Mesenchymal stem cell (in vitro differentiated cells and primary cell): ENCODE results near the gene TRIM16.

Source experiments
- DNase-seq: peaks from one replicate; pipeline ENCODE4 v3.0.0-alpha.2; 2013
- H2AFZ ChIP-seq: one replicate; pipeline ENCODE4 v1.6.1; 2013; ENCODE audit warnings: low read depth, mild to moderate bottlenecking, control low read depth, inconsistent platforms, low read length, moderate library complexity
- H2AK5ac ChIP-seq: 2 replicates; pipeline ENCODE4 v1.6.1; 2013; ENCODE audit warnings: low read length, moderate library complexity, mild to moderate bottlenecking, inconsistent platforms; ENCODE audit not compliant: severe bottlenecking
- H2BK120ac ChIP-seq: one replicate; pipeline ENCODE4 v1.6.1; 2013; ENCODE audit warnings: low read depth, mild to moderate bottlenecking, inconsistent platforms, low read length, moderate library complexity
- H2BK12ac ChIP-seq, 2 experiments: one replicate each; pipeline ENCODE4 v1.6.1; 2013; ENCODE audit warnings: inconsistent platforms in 2 of 2, low read length in 2 of 2, mild to moderate bottlenecking in 2 of 2, moderate library complexity in 2 of 2, control low read depth in 1 of 2
- H2BK15ac ChIP-seq: one replicate; pipeline ENCODE4 v1.6.1; 2013; ENCODE audit warnings: mild to moderate bottlenecking, low read depth, inconsistent platforms; ENCODE audit not compliant: poor library complexity, severe bottlenecking
- H2BK5ac ChIP-seq: 2 replicates; pipeline ENCODE4 v1.6.1; 2013; ENCODE audit warnings: low read depth, mild to moderate bottlenecking, low read length, control low read depth, inconsistent platforms; ENCODE audit not compliant: poor library complexity, severe bottlenecking
- H3K14ac ChIP-seq, 2 experiments: one replicate each; pipeline ENCODE4 v1.6.1; 2013; ENCODE audit warnings: inconsistent platforms in 2 of 2, low read length in 2 of 2, control low read depth in 1 of 2, mild to moderate bottlenecking in 1 of 2, moderate library complexity in 1 of 2
- H3K18ac ChIP-seq, 2 experiments: one replicate each; pipeline ENCODE4 v1.6.1; 2013; ENCODE audit warnings: inconsistent platforms in 2 of 2, low read length in 2 of 2, control low read depth in 1 of 2, low read depth in 1 of 2, mild to moderate bottlenecking in 1 of 2
- H3K23ac ChIP-seq, 2 experiments: one replicate each; pipeline ENCODE4 v1.6.1; 2013; ENCODE audit warnings: inconsistent platforms in 2 of 2, low read length in 2 of 2, mild to moderate bottlenecking in 2 of 2, moderate library complexity in 2 of 2, control low read depth in 1 of 2
- H3K27ac ChIP-seq: 2 replicates; pipeline ENCODE4 v1.5.1; 2013; ENCODE audit warnings: mild to moderate bottlenecking, moderate library complexity, low read length, control low read depth, inconsistent platforms; ENCODE audit not compliant: poor library complexity, severe bottlenecking
- H3K27me3 ChIP-seq, 2 experiments: 2 replicates each; pipeline versions ENCODE4 v1.6.1 to v1.7.0; 2013; ENCODE audit warnings: low read length in 2 of 2, mild to moderate bottlenecking in 2 of 2, moderate library complexity in 2 of 2, control low read depth in 1 of 2, inconsistent platforms in 1 of 2; ENCODE audit not compliant: control insufficient read depth in 1 of 2, insufficient read depth in 1 of 2
- H3K36me3 ChIP-seq, 2 experiments: 2 replicates each; pipeline versions ENCODE4 v1.6.1 to v1.7.0; 2013; ENCODE audit warnings: low read length in 2 of 2, control low read depth in 1 of 2, inconsistent platforms in 1 of 2, low read depth in 1 of 2, mild to moderate bottlenecking in 1 of 2; ENCODE audit not compliant: insufficient read depth in 2 of 2, control insufficient read depth in 1 of 2
- H3K4ac ChIP-seq, 2 experiments: one replicate each; pipeline ENCODE4 v1.6.1; 2013; ENCODE audit warnings: inconsistent platforms in 2 of 2, low read length in 2 of 2, mild to moderate bottlenecking in 2 of 2, moderate library complexity in 2 of 2, control low read depth in 1 of 2, low read depth in 1 of 2
- H3K4me1 ChIP-seq: 2 replicates; pipeline ENCODE4 v1.6.1; 2013; ENCODE audit warnings: low read depth, low read length, control low read depth; ENCODE audit not compliant: control insufficient read depth, insufficient read depth
- H3K4me2 ChIP-seq: 2 replicates; pipeline ENCODE4 v1.6.1; 2013; ENCODE audit warnings: low read length, mild to moderate bottlenecking, inconsistent platforms; ENCODE audit not compliant: poor library complexity, severe bottlenecking
- H3K4me3 ChIP-seq, 2 experiments: 2 replicates each; pipeline versions ENCODE4 v1.5.1 to v1.7.0; 2013; ENCODE audit warnings: low read length in 2 of 2, mild to moderate bottlenecking in 2 of 2, control low read depth in 1 of 2, low read depth in 1 of 2; ENCODE audit not compliant: insufficient read depth in 1 of 2
- H3K79me1 ChIP-seq: replicated peaks from 2 replicates; pipeline ENCODE4 v1.6.1; 2013; ENCODE audit warnings: mild to moderate bottlenecking, control low read depth, low read length, inconsistent platforms; ENCODE audit not compliant: poor library complexity, severe bottlenecking
- H3K9ac ChIP-seq: 2 replicates; pipeline ENCODE4 v1.7.0; 2013; ENCODE audit warnings: mild to moderate bottlenecking, low read length, moderate library complexity
- H3K9me3 ChIP-seq: 2 replicates; pipeline ENCODE4 v1.7.0; 2013; ENCODE audit warnings: mild to moderate bottlenecking, low read length; ENCODE audit not compliant: control insufficient read depth
- H4K8ac ChIP-seq: one replicate; pipeline ENCODE4 v1.6.1; 2013; ENCODE audit warnings: inconsistent platforms, mild to moderate bottlenecking, low read length, moderate library complexity
- H4K91ac ChIP-seq: one replicate; pipeline ENCODE4 v1.6.1; 2013; ENCODE audit warnings: mild to moderate bottlenecking, low read length, inconsistent platforms
- WGBS: methylation state at CpG from one replicate; pipeline ENCODE4 v1.1.7; 2013; ENCODE audit warnings: mixed read lengths; 5-methylcytosine and 5-hydroxymethylcytosine counted together

The TRIM16 gene

DNA sequence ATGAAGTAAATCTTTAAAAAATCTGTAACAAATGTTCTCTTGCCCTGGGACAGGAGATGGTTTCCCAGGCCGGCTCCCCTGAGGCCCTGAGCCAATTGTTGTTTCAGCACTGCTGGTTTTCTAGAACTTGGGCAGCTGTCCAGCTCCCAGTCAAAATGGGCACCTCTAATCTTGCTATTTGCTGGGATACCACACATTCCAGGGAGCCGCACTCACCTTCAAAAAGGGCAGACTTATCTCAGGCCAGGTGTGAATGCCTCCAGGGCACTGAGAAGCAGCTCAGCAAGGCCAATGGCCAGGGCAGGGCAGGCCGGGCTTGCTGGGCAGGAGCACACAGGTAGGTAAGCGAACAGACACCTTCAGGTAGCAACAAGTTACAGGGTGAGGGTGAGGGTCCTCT is 24.4 kb downstream of the TRIM16 start:
- H2AFZ ChIP-seq: no peak overlapping the region
- H3K36me3 ChIP-seq: peaks cover 7 to 18% of the 10 kb centered on the region in 2 experiments
- H3K9me3 ChIP-seq: no peaks in the 10 kb centered on the region
- H3K4ac ChIP-seq: no peak overlapping the region
- H4K91ac ChIP-seq: no peak overlapping the region
- no peak overlapping the region for H3K9ac ChIP-seq
- no peak overlapping the region for H3K14ac ChIP-seq
- no peak overlapping the region for H4K8ac ChIP-seq
- H3K27ac ChIP-seq: no peak overlapping the region
- H2AK5ac ChIP-seq: no peak overlapping the region
- H2BK120ac ChIP-seq: no peak overlapping the region
- H3K23ac ChIP-seq: no peak overlapping the region
- peaks cover 12% of the 10 kb centered on the region for H3K4me1 ChIP-seq
- H3K27me3 ChIP-seq: no peaks in the 10 kb centered on the region
- H3K4me2 ChIP-seq: no peak overlapping the region
- H2BK5ac ChIP-seq: no peak overlapping the region
- DNase-seq: no peak
- no peak overlapping the region for H2BK15ac ChIP-seq
- 92% methylated on average over 3 of the region's 4 CpGs for WGBS
- H3K79me1 ChIP-seq: peaks cover 2% of the 10 kb centered on the region
- H2BK12ac ChIP-seq: no peak overlapping the region
- H3K4me3 ChIP-seq: no peak overlapping the region
- H3K18ac ChIP-seq: no peak overlapping the region

DNA sequence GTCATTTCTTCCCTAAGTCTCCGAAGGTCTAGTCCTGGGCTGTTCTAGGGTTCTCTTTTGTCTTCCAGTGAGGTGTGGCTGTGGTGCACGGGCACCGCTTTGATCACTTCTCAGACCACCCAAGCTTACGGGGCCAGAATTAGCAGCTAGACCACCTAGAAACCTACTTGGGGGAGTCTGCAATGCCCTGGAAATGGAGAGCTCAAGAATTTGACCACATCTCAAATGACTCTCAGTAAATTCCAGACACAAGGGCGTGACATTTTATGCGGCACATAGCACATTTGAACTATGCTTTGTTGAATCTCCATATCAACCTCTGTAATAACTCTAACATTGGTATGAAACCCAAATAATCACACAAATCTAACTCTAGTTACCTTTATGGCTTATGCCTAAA is 24.9 kb downstream of the TRIM16 start:
- H3K18ac ChIP-seq: no peak overlapping the region
- no peak overlapping the region for H3K14ac ChIP-seq
- peaks cover 2% of the 10 kb centered on the region for H3K79me1 ChIP-seq
- H3K9ac ChIP-seq: no peak overlapping the region
- DNase-seq: no peak
- H3K4me1 ChIP-seq: peaks cover 12% of the 10 kb centered on the region
- H4K91ac ChIP-seq: no peak overlapping the region
- no peak overlapping the region for H3K4me3 ChIP-seq
- WGBS: 97% methylated on average over 6 of the region's 6 CpGs
- peak overlapping the region; percentile 69 for H2AK5ac ChIP-seq
- no peak overlapping the region for H2BK12ac ChIP-seq
- H2BK120ac ChIP-seq: no peak overlapping the region
- H3K27me3 ChIP-seq: no peaks in the 10 kb centered on the region
- H3K27ac ChIP-seq: no peak overlapping the region
- no peak overlapping the region for H2AFZ ChIP-seq
- no peak overlapping the region for H3K4me2 ChIP-seq
- H2BK15ac ChIP-seq: no peak overlapping the region
- no peak overlapping the region for H3K4ac ChIP-seq
- no peaks in the 10 kb centered on the region for H3K9me3 ChIP-seq
- peaks cover 3 to 15% of the 10 kb centered on the region in 2 experiments for H3K36me3 ChIP-seq
- H2BK5ac ChIP-seq: no peak overlapping the region
- H3K23ac ChIP-seq: no peak overlapping the region
- no peak overlapping the region for H4K8ac ChIP-seq

DNA sequence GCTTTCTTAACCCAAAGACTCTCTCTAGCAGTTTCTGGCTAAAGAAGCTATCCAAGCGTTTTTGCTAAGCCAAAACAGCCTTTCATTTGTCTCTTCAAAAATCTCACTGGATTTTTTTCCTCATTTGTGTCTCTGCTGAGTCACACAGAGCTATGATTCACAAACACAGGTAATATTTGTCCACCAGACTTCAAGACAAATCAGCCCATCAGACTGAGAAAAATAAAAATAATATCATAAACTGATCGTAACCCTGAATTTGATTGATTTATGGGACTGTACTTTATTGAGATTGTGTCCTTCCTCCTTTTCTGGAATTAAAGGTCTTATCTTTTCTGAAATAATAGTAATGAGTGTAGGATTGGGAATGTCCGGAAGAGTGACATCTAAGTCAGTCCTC is 25.8 kb downstream of the TRIM16 start:
- no peak overlapping the region for H2BK15ac ChIP-seq
- H3K9me3 ChIP-seq: no peaks in the 10 kb centered on the region
- H3K14ac ChIP-seq: no peak overlapping the region
- H3K4me1 ChIP-seq: peaks cover 15% of the 10 kb centered on the region
- no peak overlapping the region for H3K4ac ChIP-seq
- H2BK5ac ChIP-seq: no peak overlapping the region
- no peak for DNase-seq
- H2AK5ac ChIP-seq: no peak overlapping the region
- no peak overlapping the region for H2BK120ac ChIP-seq
- H4K91ac ChIP-seq: no peak overlapping the region
- H3K79me1 ChIP-seq: peaks cover 2% of the 10 kb centered on the region
- no peak overlapping the region for H3K18ac ChIP-seq
- no peak overlapping the region for H3K27ac ChIP-seq
- no peak overlapping the region for H2BK12ac ChIP-seq
- H3K4me3 ChIP-seq: no peak overlapping the region
- no peak overlapping the region for H2AFZ ChIP-seq
- H4K8ac ChIP-seq: no peak overlapping the region
- H3K23ac ChIP-seq: no peak overlapping the region
- no peaks in the 10 kb centered on the region for H3K27me3 ChIP-seq
- H3K36me3 ChIP-seq: peaks cover 0 to 11% of the 10 kb centered on the region in 2 experiments
- 95% methylated on average over 2 of the region's 3 CpGs for WGBS
- H3K4me2 ChIP-seq: no peak overlapping the region
- no peak overlapping the region for H3K9ac ChIP-seq

DNA sequence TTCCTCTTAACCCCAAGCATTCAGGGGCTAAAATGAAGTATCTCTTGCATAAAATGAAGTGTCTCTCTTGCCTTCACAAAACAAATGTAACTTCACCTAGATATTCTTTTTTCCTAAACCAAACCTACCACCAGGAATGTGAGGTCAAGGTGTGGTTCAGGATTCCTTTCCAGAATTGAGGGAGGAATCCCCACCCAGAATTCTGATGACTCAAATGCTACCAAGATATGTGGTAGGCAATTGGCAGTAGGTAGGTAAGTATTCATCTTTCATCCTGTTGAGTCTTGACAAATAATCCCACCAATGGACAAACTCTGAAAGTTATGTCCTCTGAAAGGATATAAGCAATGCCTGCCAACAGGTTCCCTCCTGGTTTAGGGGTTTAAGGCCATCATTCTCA is 26.2 kb downstream of the TRIM16 start:
- H3K9ac ChIP-seq: no peak overlapping the region
- H2BK15ac ChIP-seq: no peak overlapping the region
- H3K36me3 ChIP-seq: peaks cover 0 to 11% of the 10 kb centered on the region in 2 experiments
- no peak overlapping the region for H2BK5ac ChIP-seq
- no peak overlapping the region for H3K4me3 ChIP-seq
- H2BK120ac ChIP-seq: no peak overlapping the region
- DNase-seq: no peak
- H3K79me1 ChIP-seq: peaks cover 3% of the 10 kb centered on the region
- no peak overlapping the region for H2AFZ ChIP-seq
- H3K14ac ChIP-seq: no peak overlapping the region
- peaks cover 15% of the 10 kb centered on the region for H3K4me1 ChIP-seq
- peak overlapping the region; percentile 41 for H2AK5ac ChIP-seq
- H3K9me3 ChIP-seq: no peaks in the 10 kb centered on the region
- H3K27ac ChIP-seq: no peak overlapping the region
- H3K4me2 ChIP-seq: no peak overlapping the region
- no peak overlapping the region for H3K18ac ChIP-seq
- no peak overlapping the region for H4K91ac ChIP-seq
- H3K27me3 ChIP-seq: no peaks in the 10 kb centered on the region
- no peak overlapping the region for H4K8ac ChIP-seq
- no peak overlapping the region for H2BK12ac ChIP-seq
- no peak overlapping the region for H3K23ac ChIP-seq
- no peak overlapping the region for H3K4ac ChIP-seq
